Measurements from ENCODE around the gene IRF6.

IRF6 gene

GRCh38 chr1:209769171-209769904, 36.6 kb downstream of the IRF6 start:
- Histone ChIP-seq H3K79me2 (ENCODE audit: insufficient read depth, low read length) (no peaks in the 10 kb centered on the region), H3F3A (ENCODE audit: insufficient read depth) (no peaks in the 10 kb centered on the region), H3K9me3 (ENCODE audit: insufficient read depth, low read length) (0 out of 2 replicates have a peak, but pooled peaks cover 3% of the 10 kb centered on the region), H2AFZ (ENCODE audit: low read depth, low read length, severe bottlenecking) (no peak overlapping the region), H3K27me3 (ENCODE audit: low read length) (no peaks in the 10 kb centered on the region), H3K36me3 (ENCODE audit: low read length) (no peaks in the 10 kb centered on the region), H3K9ac (ENCODE audit: low read length) (no peak overlapping the region), H3K27ac (ENCODE audit: low read depth, low read length) (no peak overlapping the region), H3K4me2 (ENCODE audit: low read depth, low read length, poor library complexity, severe bottlenecking) (no peak overlapping the region), H4K20me1 (ENCODE audit: low read depth, low read length) (no peaks in the 10 kb centered on the region), H3K4me3 (ENCODE audit: insufficient read depth, low read length, poor library complexity, severe bottlenecking) (no peak overlapping the region), H3K9me2 (replicated peaks; ENCODE audit: insufficient read depth, low read length) (no peaks in the 10 kb centered on the region)
- TF ChIP-seq CTCF (IDR thresholded peaks at IDR 0.05; ENCODE audit: insufficient read depth, low read length, poor library complexity, severe bottlenecking), result no peak
- no peak for TF ChIP-seq EZH2phosphoT487 (conservative IDR thresholded peaks at IDR 0.05; ENCODE audit: low read length)

GRCh38 chr1:209768354-209768774, 37.6 kb downstream of the IRF6 start:
- no peak overlapping the region for H3K4me2 ChIP-seq (ENCODE audit: low read depth, low read length, poor library complexity, severe bottlenecking)
- no peak overlapping the region for H3K9ac ChIP-seq (ENCODE audit: low read length)
- H3K27me3 ChIP-seq (ENCODE audit: low read length), result no peaks in the 10 kb centered on the region
- no peak overlapping the region for H3K27ac ChIP-seq (ENCODE audit: low read depth, low read length)
- no peak overlapping the region for H3K4me3 ChIP-seq (ENCODE audit: insufficient read depth, low read length, poor library complexity, severe bottlenecking)
- no peaks in the 10 kb centered on the region for H3K36me3 ChIP-seq (ENCODE audit: low read length)
- no peaks in the 10 kb centered on the region for H4K20me1 ChIP-seq (ENCODE audit: low read depth, low read length)
- H3K9me2 ChIP-seq (replicated peaks; ENCODE audit: insufficient read depth, low read length), result no peaks in the 10 kb centered on the region
- H3F3A ChIP-seq (ENCODE audit: insufficient read depth), result no peaks in the 10 kb centered on the region
- no peak overlapping the region for H2AFZ ChIP-seq (ENCODE audit: low read depth, low read length, severe bottlenecking)
- H3K9me3 ChIP-seq (ENCODE audit: insufficient read depth, low read length), result 0 out of 2 replicates have a peak, but pooled peaks cover 3% of the 10 kb centered on the region
- H3K79me2 ChIP-seq (ENCODE audit: insufficient read depth, low read length), result no peaks in the 10 kb centered on the region
- TF ChIP-seq EZH2phosphoT487 (conservative IDR thresholded peaks at IDR 0.05; ENCODE audit: low read length) (no peak), CTCF (IDR thresholded peaks at IDR 0.05; ENCODE audit: insufficient read depth, low read length, poor library complexity, severe bottlenecking) (no peak)

DNA sequence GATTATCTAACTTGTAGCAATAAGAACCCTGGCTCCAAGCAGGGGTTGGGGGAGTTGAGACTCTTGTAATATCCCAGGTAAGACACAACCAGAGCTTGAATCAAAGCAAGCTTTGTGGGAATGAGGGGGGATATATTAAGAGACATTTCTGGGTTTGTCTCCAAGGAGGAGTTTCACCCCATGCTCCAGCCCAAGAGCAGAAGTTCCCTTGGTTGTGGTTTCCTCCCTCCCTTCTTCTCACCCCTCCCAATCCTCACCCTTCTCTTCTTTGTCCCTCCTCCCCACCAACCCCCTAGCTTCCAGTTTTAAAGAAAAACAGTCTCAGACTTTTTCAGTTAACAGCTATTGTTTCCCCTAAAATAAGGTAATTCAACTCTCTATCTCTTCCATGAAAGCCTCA, 38.2 kb downstream of the IRF6 start:
- Histone ChIP-seq H3K27me3 (ENCODE audit: low read length) (no peaks in the 10 kb centered on the region), H3F3A (ENCODE audit: insufficient read depth) (no peaks in the 10 kb centered on the region), H3K36me3 (ENCODE audit: low read length) (no peaks in the 10 kb centered on the region), H3K9ac (ENCODE audit: low read length) (no peak overlapping the region), H3K9me2 (replicated peaks; ENCODE audit: insufficient read depth, low read length) (no peaks in the 10 kb centered on the region), H3K9me3 (ENCODE audit: insufficient read depth, low read length) (0 out of 2 replicates have a peak, but pooled peaks cover 3% of the 10 kb centered on the region), H3K79me2 (ENCODE audit: insufficient read depth, low read length) (no peaks in the 10 kb centered on the region), H3K27ac (ENCODE audit: low read depth, low read length) (no peak overlapping the region), H2AFZ (ENCODE audit: low read depth, low read length, severe bottlenecking) (no peak overlapping the region), H4K20me1 (ENCODE audit: low read depth, low read length) (no peaks in the 10 kb centered on the region), H3K4me3 (ENCODE audit: insufficient read depth, low read length, poor library complexity, severe bottlenecking) (no peak overlapping the region), H3K4me2 (ENCODE audit: low read depth, low read length, poor library complexity, severe bottlenecking) (no peak overlapping the region)
- TF ChIP-seq EZH2phosphoT487 (conservative IDR thresholded peaks at IDR 0.05; ENCODE audit: low read length) (no peak), CTCF (IDR thresholded peaks at IDR 0.05; ENCODE audit: insufficient read depth, low read length, poor library complexity, severe bottlenecking) (no peak)

All from SU-DHL-6 (cell line).